Effector memory CD8-positive, alpha-beta T cell (primary cell): ENCODE results near the gene METTL5.
"Not testable (repeated sequence)": the region's sequence is repeated elsewhere in the genome, so short reads cannot be mapped to it uniquely, and the experiment has no call there.

Experiments used
- ATAC-seq: fragments of 150-1000 bp; cut with Tn5 transposase; replicated peaks from 2 replicates; pipeline ENCODE4 v1.10.0; 2021; ENCODE audit warnings: mild to moderate bottlenecking, moderate library complexity
- DNase-seq, 3 experiments: peaks; one replicate each; pipeline ENCODE4 v3.0.0; 2021
- H3K27ac Mint-ChIP-seq, 2 donors: one replicate each; pipeline ENCODE4 v1.8.0; 2022; ENCODE audit warnings: mild to moderate bottlenecking in 2 of 2, mixed read lengths in 2 of 2, moderate library complexity in 2 of 2
- H3K27me3 Mint-ChIP-seq, 2 donors: one replicate each; pipeline ENCODE4 v1.8.0; 2022; ENCODE audit warnings: mixed read lengths in 2 of 2
- H3K36me3 Mint-ChIP-seq: one replicate; pipeline ENCODE4 v1.8.0; 2022; ENCODE audit warnings: mild to moderate bottlenecking, moderate library complexity, mixed read lengths; ENCODE audit not compliant: insufficient read depth
- H3K4me1 Mint-ChIP-seq, 2 donors: one replicate each; pipeline ENCODE4 v1.8.0; 2022; ENCODE audit warnings: low read depth in 2 of 2, mixed read lengths in 2 of 2
- H3K4me3 Mint-ChIP-seq, 2 donors: one replicate each; pipeline ENCODE4 v1.8.0; 2022; ENCODE audit warnings: mild to moderate bottlenecking in 2 of 2, mixed read lengths in 2 of 2, moderate library complexity in 2 of 2
- H3K9me3 Mint-ChIP-seq, 2 donors: one replicate each; pipeline ENCODE4 v1.8.0; 2022; ENCODE audit warnings: mixed read lengths in 2 of 2
- total RNA-seq, 9 experiments: gene quantifications; one replicate each; lab custom pipeline; 2026; lab: John Stamatoyannopoulos, UW

Gene METTL5
- 12.8 to 62.0 (median 32.5) reads per million in 9 experiments for total RNA-seq

GRCh38 chr2:169824373-169825333 lies at the start of gene METTL5:
Gene METTL5 (minus strand): TSS chr2:169824905. CDS start chr2:169824597, 308 bp downstream.
- DNase-seq: peak; percentile 60 to 73 (median 71)
- H3K4me1 Mint-ChIP-seq: peaks cover 43 to 62% of the 10 kb centered on the region in 2 donors
- peaks cover 38% of the 10 kb centered on the region for H3K36me3 Mint-ChIP-seq

GRCh38 chr2:169871994-169872393 lies 47.3 kb upstream of the METTL5 start:
- Mint-ChIP-seq H3K27ac (no peak overlapping the region), H3K36me3 (peaks cover 20% of the 10 kb centered on the region), H3K9me3 (no peaks in the 10 kb centered on the region), H3K4me3 (no peak overlapping the region), H3K4me1 (peaks cover 7 to 17% of the 10 kb centered on the region in 2 donors), H3K27me3 (no peaks in the 10 kb centered on the region)
- ATAC-seq (no peak), DNase-seq (no peak)

More at GRCh38 chr2:169824373-169825333, at the start of gene METTL5:
- peak; percentile 69 for ATAC-seq
- H3K9me3 Mint-ChIP-seq: no peaks in the 10 kb centered on the region
- H3K27ac Mint-ChIP-seq: peak within 1 kb of the TSS; percentile 83 to 86
- no peaks in the 10 kb centered on the region for H3K27me3 Mint-ChIP-seq
- H3K4me3 Mint-ChIP-seq: peak within 1 kb of the TSS; percentile 89 to 90

- H3K4me3 Mint-ChIP-seq, ATAC-seq, H3K9me3 Mint-ChIP-seq, DNase-seq, H3K27me3 Mint-ChIP-seq, H3K27ac Mint-ChIP-seq: not testable (repeated sequence)
- Mint-ChIP-seq H3K4me1 (peaks cover 8 to 18% of the 10 kb centered on the region in 2 donors), H3K36me3 (peaks cover 14% of the 10 kb centered on the region)
These were observed 46.7 kb upstream of the METTL5 start for GRCh38 chr2:169871369-169871768.

GRCh38 chr2:169868951-169869350 lies 44.2 kb upstream of the METTL5 start:
- no peak for ATAC-seq
- peaks cover 9% of the 10 kb centered on the region for H3K36me3 Mint-ChIP-seq
- H3K4me3 Mint-ChIP-seq: no peak overlapping the region
- H3K27me3 Mint-ChIP-seq: no peaks in the 10 kb centered on the region
- peak overlapping the region in 1 of 2 donors; percentile 44 for H3K27ac Mint-ChIP-seq
- peaks cover 9 to 26% of the 10 kb centered on the region in 2 donors for H3K4me1 Mint-ChIP-seq
- no peaks in the 10 kb centered on the region for H3K9me3 Mint-ChIP-seq
- no peak for DNase-seq

DNA sequence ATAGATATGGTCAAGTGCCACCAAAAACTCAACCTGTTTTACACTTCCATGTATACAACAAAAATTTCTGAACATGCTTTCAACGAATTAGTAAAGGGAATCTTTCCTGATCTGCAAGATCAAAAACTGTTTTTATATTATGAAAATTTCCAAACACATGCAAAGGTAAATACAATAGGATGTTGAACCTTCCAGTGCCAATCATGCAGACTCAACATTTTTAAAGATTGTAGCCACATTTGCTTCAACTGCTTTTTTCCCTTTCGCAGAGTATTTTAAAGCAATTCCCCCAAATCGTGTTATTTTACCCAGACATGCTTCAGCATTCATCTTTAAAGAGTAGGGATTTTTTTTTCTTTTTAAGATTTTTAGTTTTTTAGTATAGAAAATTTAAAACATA lies 42.9 kb upstream of the METTL5 start:
- Mint-ChIP-seq H3K36me3 (peaks cover 9% of the 10 kb centered on the region), H3K4me3 (no peak overlapping the region), H3K27me3 (no peaks in the 10 kb centered on the region), H3K4me1 (peaks cover 12 to 39% of the 10 kb centered on the region in 2 donors), H3K9me3 (no peaks in the 10 kb centered on the region), H3K27ac (no peak overlapping the region)
- no peak for DNase-seq
- ATAC-seq: no peak

GRCh38 chr2:169866230-169866629 lies 41.5 kb upstream of the METTL5 start:
- not testable (repeated sequence) for H3K27me3 Mint-ChIP-seq, ATAC-seq, H3K4me3 Mint-ChIP-seq, H3K36me3 Mint-ChIP-seq, DNase-seq, H3K9me3 Mint-ChIP-seq, H3K27ac Mint-ChIP-seq
- H3K4me1 Mint-ChIP-seq: peaks cover 14 to 44% of the 10 kb centered on the region in 2 donors

- H3K4me1 Mint-ChIP-seq: peaks cover 15 to 40% of the 10 kb centered on the region in 2 donors
These were observed 40.8 kb upstream of the METTL5 start for GRCh38 chr2:169865492-169865891.

DNA sequence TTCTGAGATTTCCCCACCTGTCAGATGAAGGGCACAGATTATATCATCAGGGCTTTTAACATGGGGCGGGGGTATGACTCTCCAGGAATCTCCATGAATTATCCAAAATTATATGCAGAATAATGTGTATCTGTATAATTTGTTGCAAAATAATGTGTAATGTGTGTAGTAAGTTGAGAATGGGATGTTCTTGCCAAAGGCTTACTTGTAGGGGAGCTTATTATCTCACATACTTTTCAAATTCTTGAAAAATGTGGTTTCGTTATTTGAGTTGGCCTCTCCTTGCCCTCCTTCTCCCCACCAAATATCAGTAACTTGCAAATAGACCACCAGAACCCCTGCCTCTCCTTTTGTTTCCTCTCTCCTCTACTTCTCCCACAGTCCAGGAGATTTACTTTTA lies 38.1 kb upstream of the METTL5 start:
- no peaks in the 10 kb centered on the region for H3K9me3 Mint-ChIP-seq
- H3K36me3 Mint-ChIP-seq: peaks cover 3% of the 10 kb centered on the region
- H3K27ac Mint-ChIP-seq: no peak overlapping the region
- DNase-seq (no peak), ATAC-seq (no peak)
- no peak overlapping the region for H3K4me3 Mint-ChIP-seq
- H3K4me1 Mint-ChIP-seq: peaks cover 15 to 38% of the 10 kb centered on the region in 2 donors
- no peaks in the 10 kb centered on the region for H3K27me3 Mint-ChIP-seq

More at GRCh38 chr2:169865492-169865891, 40.8 kb upstream of the METTL5 start:
- no peak for DNase-seq
- no peak for ATAC-seq
- Mint-ChIP-seq H3K9me3 (no peaks in the 10 kb centered on the region), H3K36me3 (peaks cover 3% of the 10 kb centered on the region), H3K27ac (no peak overlapping the region), H3K27me3 (no peaks in the 10 kb centered on the region), H3K4me3 (peak overlapping the region in 1 of 2 donors; percentile 5)

- Mint-ChIP-seq H3K4me1 (peaks cover 12 to 26% of the 10 kb centered on the region in 2 donors), H3K36me3 (peaks cover 3% of the 10 kb centered on the region), H3K9me3 (no peaks in the 10 kb centered on the region), H3K27me3 (no peaks in the 10 kb centered on the region), H3K4me3 (no peak overlapping the region), H3K27ac (no peak overlapping the region)
- ATAC-seq (no peak), DNase-seq (no peak)
These were observed 35.4 kb upstream of the METTL5 start for GRCh38 chr2:169860149-169860548.

GRCh38 chr2:169859423-169859822 lies 34.7 kb upstream of the METTL5 start:
- peaks cover 12 to 26% of the 10 kb centered on the region in 2 donors for H3K4me1 Mint-ChIP-seq
- H3K27me3 Mint-ChIP-seq: no peaks in the 10 kb centered on the region
- H3K27ac Mint-ChIP-seq: no peak overlapping the region
- H3K4me3 Mint-ChIP-seq: no peak overlapping the region
- DNase-seq (no peak), ATAC-seq (no peak)
- H3K9me3 Mint-ChIP-seq: no peaks in the 10 kb centered on the region
- H3K36me3 Mint-ChIP-seq: no peaks in the 10 kb centered on the region

DNA sequence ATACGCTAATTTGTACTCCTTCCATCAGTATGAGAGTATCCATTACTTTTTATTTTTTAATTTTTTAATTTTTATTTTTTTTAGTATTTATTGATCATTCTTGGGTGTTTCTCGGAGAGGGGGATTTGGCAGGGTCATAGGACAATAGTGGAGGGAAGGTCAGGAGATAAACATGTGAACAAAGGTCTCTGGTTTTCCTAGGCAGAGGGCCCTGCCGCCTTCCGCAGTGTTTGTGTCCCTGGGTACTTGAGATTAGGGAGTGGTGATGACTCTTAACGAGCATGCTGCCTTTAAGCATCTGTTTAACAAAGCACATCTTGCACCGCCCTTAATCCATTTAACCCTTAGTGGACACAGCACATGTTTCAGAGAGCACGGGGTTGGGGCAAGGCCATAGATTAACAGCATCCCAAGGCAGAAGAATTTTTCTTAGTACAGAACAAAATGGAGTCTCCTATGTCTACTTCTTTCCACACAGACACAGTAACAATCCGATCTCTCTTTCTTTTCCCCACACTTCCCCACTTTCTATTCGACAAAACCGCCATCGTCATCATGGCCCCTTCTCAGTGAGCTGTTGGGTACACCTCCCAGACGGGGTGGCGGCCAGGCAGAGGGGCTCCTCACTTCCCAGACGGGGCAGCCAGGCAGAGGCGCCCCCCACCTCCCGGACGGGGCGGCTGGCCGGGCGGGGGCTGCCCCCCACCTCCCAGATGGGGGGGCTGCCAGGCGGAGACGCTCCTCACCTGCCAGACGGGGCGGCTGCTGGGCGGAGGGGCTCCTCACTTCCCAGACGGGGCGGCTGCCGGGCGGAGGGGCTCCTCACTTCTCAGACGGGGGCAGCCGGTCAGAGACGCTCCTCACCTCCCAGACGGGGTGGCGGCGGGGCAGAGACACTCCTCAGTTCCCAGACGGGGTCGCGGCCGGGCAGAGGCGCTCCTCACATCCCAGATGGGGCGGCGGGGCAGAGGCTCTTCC lies 30.9 kb upstream of the METTL5 start:
- not testable (repeated sequence) for H3K27me3 Mint-ChIP-seq, ATAC-seq, H3K4me3 Mint-ChIP-seq, H3K36me3 Mint-ChIP-seq, H3K27ac Mint-ChIP-seq, DNase-seq, H3K9me3 Mint-ChIP-seq
- peaks cover 7 to 22% of the 10 kb centered on the region in 2 donors for H3K4me1 Mint-ChIP-seq

- Mint-ChIP-seq H3K4me1 (peaks cover 8 to 24% of the 10 kb centered on the region in 2 donors), H3K27me3 (no peaks in the 10 kb centered on the region), H3K9me3 (no peaks in the 10 kb centered on the region), H3K4me3 (no peak overlapping the region), H3K27ac (peak overlapping the region in 1 of 2 donors; percentile 17), H3K36me3 (peaks cover 3% of the 10 kb centered on the region)
- DNase-seq (no peak), ATAC-seq (no peak)
These were observed 28.4 kb upstream of the METTL5 start for GRCh38 chr2:169853041-169853668.

- Mint-ChIP-seq H3K4me1 (peaks cover 20 to 49% of the 10 kb centered on the region in 2 donors), H3K4me3 (no peak overlapping the region), H3K36me3 (peaks cover 3% of the 10 kb centered on the region), H3K9me3 (no peaks in the 10 kb centered on the region), H3K27ac (no peak overlapping the region), H3K27me3 (no peaks in the 10 kb centered on the region)
- no peak for ATAC-seq
- no peak for DNase-seq
These were observed 25.0 kb upstream of the METTL5 start for GRCh38 chr2:169849710-169850109.
